Karpas-422 (cell line): Measurements from ENCODE around the gene CPSF2. TPM values are rescaled to one million over a fixed set of nuclear protein-coding genes. Genes with fewer than 3 reads are reported as not detected.
"Not testable (repeated sequence)": the region's sequence is repeated elsewhere in the genome, so short reads cannot be mapped to it uniquely, and the experiment has no call there.

Experiments used
- DNase-seq: peaks from one replicate; pipeline ENCODE4 v3.0.0-alpha.2; 2015
- H2AFZ ChIP-seq: fragments of 200-600 bp; sonication (generic); 2 replicates; pipeline ENCODE4 v1.6.1; 2014; ENCODE audit warnings: antibody characterized with exemption, low read length, mixed read lengths
- H3K27ac ChIP-seq: fragments of 200-600 bp; sonication (generic); 2 replicates; pipeline ENCODE4 v1.5.1; 2014; ENCODE audit warnings: mild to moderate bottlenecking, low read length, moderate library complexity
- H3K27me3 ChIP-seq: fragments of 200-600 bp; sonication (generic); 2 replicates; pipeline ENCODE4 v1.6.1; 2014; ENCODE audit warnings: low read length, mixed read lengths
- H3K36me3 ChIP-seq: fragments of 200-600 bp; sonication (generic); 2 replicates; pipeline ENCODE4 v1.6.1; 2014; ENCODE audit warnings: low read length, mixed read lengths; ENCODE audit not compliant: insufficient read depth
- H3K4me1 ChIP-seq: fragments of 200-600 bp; sonication (generic); 2 replicates; pipeline ENCODE4 v1.6.1; 2014; ENCODE audit warnings: mild to moderate bottlenecking, low read length, mixed read lengths
- H3K4me2 ChIP-seq: fragments of 200-600 bp; sonication (generic); 2 replicates; pipeline ENCODE4 v1.6.1; 2014; ENCODE audit warnings: low read length, low read depth, mild to moderate bottlenecking; ENCODE audit not compliant: poor library complexity, severe bottlenecking
- H3K4me3 ChIP-seq: fragments of 200-600 bp; sonication (generic); 2 replicates; pipeline ENCODE4 v1.5.1; 2014; ENCODE audit warnings: mild to moderate bottlenecking, antibody characterized with exemption, low read length, mixed read lengths
- H3K79me2 ChIP-seq: fragments of 200-600 bp; sonication (generic); 2 replicates; pipeline ENCODE4 v1.6.1; 2014; ENCODE audit warnings: mild to moderate bottlenecking, low read length, mixed read lengths
- H3K9ac ChIP-seq: fragments of 200-600 bp; sonication (generic); 2 replicates; pipeline ENCODE4 v1.6.0; 2014; ENCODE audit warnings: low read length
- H3K9me2 ChIP-seq: fragments of 200-600 bp; sonication (generic), shearing (Covaris generic); replicated peaks from 2 replicates; pipeline ENCODE4 v1.6.0; 2014; ENCODE audit warnings: mild to moderate bottlenecking, low read length, moderate library complexity; ENCODE audit not compliant: insufficient read depth
- H3K9me3 ChIP-seq: fragments of 300-700, 200-600 bp; sonication (generic); 2 replicates; pipeline ENCODE4 v1.6.1; 2014; ENCODE audit warnings: low read length, mixed read lengths
- H4K20me1 ChIP-seq: fragments of 200-600 bp; sonication (generic); 2 replicates; pipeline ENCODE4 v1.6.1; 2014; ENCODE audit warnings: mild to moderate bottlenecking, antibody characterized with exemption, low read length, low read depth; ENCODE audit not compliant: insufficient read depth
- total RNA-seq: library from RNA; depleted of rRNA; stranded (reverse); fragments of >200 nt; shearing (Covaris generic); gene quantifications from 2 replicates; pipeline ENCODE4 v1.2.3, GENCODE V29; 2014; ENCODE audit warnings: low replicate concordance

The CPSF2 gene
- total RNA-seq, 1 experiment from 2014 or later = 63.3 TPM

DNA sequence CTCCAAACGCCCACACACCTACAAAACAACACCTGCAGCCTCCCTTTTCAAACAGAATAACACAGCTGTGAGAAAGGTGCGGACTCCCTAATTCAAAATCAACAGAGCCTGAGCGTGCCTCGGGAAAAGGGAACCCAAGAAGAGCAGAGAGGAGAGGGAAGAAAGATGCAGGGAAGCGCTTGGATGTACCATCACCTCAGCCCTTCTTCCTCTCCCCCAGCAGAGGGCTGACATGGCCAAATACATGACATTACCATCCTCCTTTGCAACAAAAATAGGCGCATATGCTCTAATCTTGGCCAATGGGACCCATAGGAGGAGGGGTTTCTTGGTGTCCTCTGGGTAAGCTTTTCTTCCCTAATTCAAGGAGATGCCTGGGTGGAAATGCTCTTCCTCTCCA, 78.0 kb downstream of the CPSF2 start:
- no peaks in the 10 kb centered on the region for H4K20me1 ChIP-seq
- H3K4me2 ChIP-seq = no peak overlapping the region
- no peak for DNase-seq
- H3K9me3 ChIP-seq = no peaks in the 10 kb centered on the region
- no peak overlapping the region for H3K27ac ChIP-seq
- H3K4me1 ChIP-seq = no peaks in the 10 kb centered on the region
- H3K9me2 ChIP-seq = no peaks in the 10 kb centered on the region
- H3K9ac ChIP-seq = no peak overlapping the region
- no peaks in the 10 kb centered on the region for H3K36me3 ChIP-seq
- H3K79me2 ChIP-seq = no peaks in the 10 kb centered on the region
- no peaks in the 10 kb centered on the region for H3K27me3 ChIP-seq
- H3K4me3 ChIP-seq = no peak overlapping the region
- no peak overlapping the region for H2AFZ ChIP-seq

DNA sequence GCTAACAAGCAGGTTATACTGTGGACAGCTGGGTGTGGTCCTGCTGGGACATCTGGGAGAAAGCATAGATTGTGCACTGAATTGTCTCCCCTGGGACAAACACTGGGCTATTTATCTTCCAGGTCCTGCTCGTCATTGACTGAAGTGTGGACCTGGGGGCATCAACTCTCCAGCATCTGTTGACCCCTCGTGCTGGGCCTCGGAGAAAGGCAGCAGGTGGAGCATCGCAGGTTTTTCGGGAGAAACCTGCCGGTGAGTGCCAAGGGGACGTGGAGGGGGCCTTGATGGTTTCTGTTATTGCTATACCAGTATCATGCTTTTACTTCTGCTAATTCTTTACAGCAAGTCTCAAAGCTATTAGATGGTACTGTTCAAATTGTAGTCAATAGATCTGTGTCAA, 81.3 kb downstream of the CPSF2 start:
- Histone ChIP-seq H3K27me3 (no peaks in the 10 kb centered on the region), H3K4me1 (no peaks in the 10 kb centered on the region), H3K4me2 (no peak overlapping the region), H3K9me3 (no peaks in the 10 kb centered on the region), H2AFZ (no peak overlapping the region), H3K36me3 (no peaks in the 10 kb centered on the region), H3K27ac (no peak overlapping the region), H3K79me2 (no peaks in the 10 kb centered on the region), H3K9me2 (no peaks in the 10 kb centered on the region), H4K20me1 (no peaks in the 10 kb centered on the region), H3K4me3 (no peak overlapping the region), H3K9ac (no peak overlapping the region)
- no peak for DNase-seq

DNA sequence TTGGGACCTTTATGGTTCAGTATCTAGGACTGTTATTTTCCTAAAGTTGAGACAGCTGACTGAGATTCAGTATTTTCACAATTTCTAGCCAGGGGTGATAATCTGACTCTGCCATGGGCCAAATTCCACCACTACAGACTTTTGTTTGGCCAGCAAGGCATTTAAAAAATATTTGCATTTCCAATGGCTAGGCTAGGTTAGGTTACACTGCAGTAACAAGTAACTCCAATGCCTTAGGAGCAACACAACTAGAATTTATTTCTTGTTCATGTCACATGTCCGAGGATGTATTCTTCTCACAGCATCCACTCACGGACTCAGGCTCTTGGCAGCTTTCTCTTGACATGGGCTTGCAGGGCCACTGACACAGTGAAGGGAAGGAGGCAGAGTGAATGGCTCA, 83.0 kb downstream of the CPSF2 start:
- Histone ChIP-seq H4K20me1 (no peaks in the 10 kb centered on the region), H3K9me3 (no peaks in the 10 kb centered on the region), H2AFZ (no peak overlapping the region), H3K9me2 (no peaks in the 10 kb centered on the region), H3K4me2 (no peak overlapping the region), H3K79me2 (no peaks in the 10 kb centered on the region), H3K36me3 (no peaks in the 10 kb centered on the region), H3K9ac (no peak overlapping the region), H3K4me1 (no peaks in the 10 kb centered on the region), H3K27me3 (no peaks in the 10 kb centered on the region), H3K4me3 (no peak overlapping the region), H3K27ac (no peak overlapping the region)
- DNase-seq = no peak

DNA sequence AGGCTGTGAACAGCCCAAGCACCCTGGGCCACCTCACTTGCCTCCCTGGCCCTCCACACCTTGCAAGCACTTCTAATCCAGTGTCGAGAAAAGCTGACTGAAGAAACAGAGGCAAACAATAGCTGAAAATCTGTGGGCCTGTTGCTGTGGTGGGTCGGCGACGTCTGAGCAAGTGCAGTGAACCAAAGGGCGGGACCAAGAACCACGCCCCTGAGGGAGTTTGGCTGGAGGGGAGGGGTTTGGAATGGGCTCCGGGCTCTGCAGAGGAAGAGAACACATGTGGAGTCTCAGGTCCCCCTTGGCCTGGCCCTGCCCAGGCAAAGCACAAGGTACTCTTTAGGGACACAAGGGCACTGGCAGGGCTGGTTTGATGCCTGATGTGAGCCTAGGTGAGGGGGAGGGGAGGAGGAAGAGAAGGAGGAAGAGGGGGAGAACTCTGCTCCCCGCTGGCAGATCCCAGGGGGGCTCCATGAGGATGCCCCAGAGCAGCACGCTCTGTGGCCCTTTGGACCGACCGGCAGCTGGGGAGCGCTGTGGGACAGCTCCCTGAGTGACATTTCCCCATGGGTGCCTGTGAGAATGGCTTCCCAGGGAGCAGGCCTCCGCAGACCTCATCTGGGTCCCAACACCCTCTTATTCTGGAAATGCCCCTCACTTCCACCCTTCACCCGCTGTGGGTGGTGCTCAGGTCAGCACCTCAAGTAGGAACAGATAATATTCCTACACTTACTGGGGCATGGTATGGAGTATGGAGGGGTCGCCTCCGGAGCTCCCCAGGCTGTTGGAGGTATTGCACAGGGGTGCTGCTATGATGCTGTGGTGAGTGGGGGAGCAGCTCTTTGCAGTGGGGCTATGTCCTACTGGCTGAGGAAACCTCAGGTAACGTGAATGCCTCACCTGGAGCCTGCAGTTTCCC, 85.5 kb downstream of the CPSF2 start:
- H3K27ac ChIP-seq = no peak overlapping the region
- H3K4me3 ChIP-seq = no peak overlapping the region
- H3K9me2 ChIP-seq = no peaks in the 10 kb centered on the region
- H3K4me1 ChIP-seq = no peaks in the 10 kb centered on the region
- H3K36me3 ChIP-seq = no peaks in the 10 kb centered on the region
- no peak overlapping the region for H3K4me2 ChIP-seq
- H4K20me1 ChIP-seq = no peaks in the 10 kb centered on the region
- no peak overlapping the region for H3K9ac ChIP-seq
- H3K79me2 ChIP-seq = no peaks in the 10 kb centered on the region
- H3K27me3 ChIP-seq = no peaks in the 10 kb centered on the region
- no peak overlapping the region for H2AFZ ChIP-seq
- no peaks in the 10 kb centered on the region for H3K9me3 ChIP-seq
- no peak for DNase-seq

- no peaks in the 10 kb centered on the region for H3K79me2 ChIP-seq
- no peaks in the 10 kb centered on the region for H3K9me3 ChIP-seq
These were observed 86.1 kb downstream of the CPSF2 start for GRCh38 chr14:92207928-92208265.

DNA sequence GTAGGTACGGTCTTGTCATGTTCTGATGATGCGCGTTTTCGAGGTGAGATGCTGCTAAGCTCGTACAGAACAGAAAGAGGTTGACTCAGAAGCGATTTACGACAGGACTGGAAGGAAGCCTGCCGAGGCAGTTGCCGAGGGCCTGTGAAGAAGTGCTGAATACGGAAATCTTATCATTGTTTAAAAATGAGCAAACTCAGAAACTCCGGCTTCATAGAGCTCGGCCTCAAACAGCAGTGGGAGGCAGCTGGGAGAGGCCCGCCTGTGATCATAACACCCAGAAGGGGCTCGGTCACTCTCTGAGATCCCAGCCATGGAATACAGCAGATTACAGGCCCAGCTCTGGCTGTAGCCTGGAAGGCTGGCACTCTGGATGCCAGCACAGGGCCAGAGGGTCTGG, 87.4 kb downstream of the CPSF2 start:
- no peaks in the 10 kb centered on the region for H3K36me3 ChIP-seq
- H3K9me2 ChIP-seq = no peaks in the 10 kb centered on the region
- no peaks in the 10 kb centered on the region for H3K9me3 ChIP-seq
- no peak overlapping the region for H3K27ac ChIP-seq
- no peaks in the 10 kb centered on the region for H3K4me1 ChIP-seq
- no peaks in the 10 kb centered on the region for H3K27me3 ChIP-seq
- no peak overlapping the region for H2AFZ ChIP-seq
- no peaks in the 10 kb centered on the region for H3K79me2 ChIP-seq
- H3K4me3 ChIP-seq = no peak overlapping the region
- DNase-seq = no peak
- H3K4me2 ChIP-seq = no peak overlapping the region
- no peak overlapping the region for H3K9ac ChIP-seq
- H4K20me1 ChIP-seq = no peaks in the 10 kb centered on the region

More at GRCh38 chr14:92207928-92208265, 86.1 kb downstream of the CPSF2 start:
- no peak overlapping the region for H2AFZ ChIP-seq
- no peaks in the 10 kb centered on the region for H4K20me1 ChIP-seq
- H3K9ac ChIP-seq = no peak overlapping the region
- H3K4me3 ChIP-seq = no peak overlapping the region
- H3K4me1 ChIP-seq = no peaks in the 10 kb centered on the region
- H3K9me2 ChIP-seq = no peaks in the 10 kb centered on the region
- no peak overlapping the region for H3K4me2 ChIP-seq
- no peak overlapping the region for H3K27ac ChIP-seq
- no peak for DNase-seq
- H3K27me3 ChIP-seq = no peaks in the 10 kb centered on the region
- no peaks in the 10 kb centered on the region for H3K36me3 ChIP-seq

DNA sequence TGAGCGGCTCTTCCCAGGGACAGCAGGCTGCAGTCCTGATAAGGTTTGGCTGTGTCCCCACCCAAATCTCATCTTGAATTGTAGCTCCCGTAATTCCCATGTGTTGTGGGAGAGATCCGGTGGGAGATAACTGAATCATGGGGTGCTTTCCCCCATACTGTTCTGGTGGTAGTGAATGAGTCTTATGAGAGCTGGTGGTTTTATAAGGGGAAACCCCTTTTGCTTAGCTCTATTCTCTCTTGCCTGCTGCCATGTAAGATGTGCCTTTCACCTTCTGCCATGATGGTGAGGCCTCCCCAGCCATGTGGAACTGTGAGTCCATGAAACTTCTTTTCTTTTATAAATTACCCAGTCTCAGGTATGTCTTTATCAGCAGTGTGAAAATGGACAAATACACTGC, 91.4 kb downstream of the CPSF2 start:
- H3K4me3 ChIP-seq, H4K20me1 ChIP-seq, H3K79me2 ChIP-seq, H3K4me1 ChIP-seq, H3K4me2 ChIP-seq, DNase-seq, H3K36me3 ChIP-seq, H3K9ac ChIP-seq, H3K9me3 ChIP-seq, H3K27ac ChIP-seq, H3K9me2 ChIP-seq, H3K27me3 ChIP-seq, H2AFZ ChIP-seq: not testable (repeated sequence)

DNA sequence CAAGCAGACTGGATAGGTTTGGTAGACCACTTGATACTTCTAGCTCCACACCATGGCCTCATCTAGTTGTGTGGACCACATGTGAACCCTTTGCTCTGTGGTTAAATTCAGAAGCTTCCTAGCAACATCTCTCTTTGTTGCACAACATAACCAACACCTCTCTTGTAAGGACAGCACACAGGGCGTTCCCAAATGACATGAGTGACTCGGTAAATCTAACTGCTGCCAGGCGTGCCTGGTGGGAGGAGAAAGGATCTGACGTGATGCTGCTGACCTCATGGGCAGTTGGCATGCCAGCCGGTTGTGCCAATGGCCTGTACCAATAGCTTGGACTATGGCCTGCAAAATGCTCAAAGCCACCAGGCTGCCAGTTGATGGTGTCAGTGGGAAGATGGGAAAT, 93.8 kb downstream of the CPSF2 start:
- no peaks in the 10 kb centered on the region for H3K36me3 ChIP-seq
- H3K79me2 ChIP-seq = no peaks in the 10 kb centered on the region
- H3K9me2 ChIP-seq = no peaks in the 10 kb centered on the region

More for the DNA sequence above, 93.8 kb downstream of the CPSF2 start:
- H3K4me1 ChIP-seq = no peaks in the 10 kb centered on the region
- H3K9me3 ChIP-seq = no peaks in the 10 kb centered on the region
- H3K4me3 ChIP-seq = no peak overlapping the region
- no peak overlapping the region for H2AFZ ChIP-seq
- no peak for DNase-seq
- H3K27ac ChIP-seq = no peak overlapping the region
- no peak overlapping the region for H3K4me2 ChIP-seq
- H4K20me1 ChIP-seq = no peaks in the 10 kb centered on the region
- H3K27me3 ChIP-seq = no peaks in the 10 kb centered on the region
- no peak overlapping the region for H3K9ac ChIP-seq
